ENCODE results near the gene VPS72. TPM values are rescaled to one million over a fixed set of nuclear protein-coding genes. Genes with fewer than 3 reads are reported as not detected.

VPS72 gene
- total RNA-seq, 2 experiments from 2014 or later, result 77.1 to 77.8 TPM

GRCh38 chr1:151133018-151133806, 56.8 kb downstream of the VPS72 start:
- ChIA-PET CTCF (interaction anchor here (0.6 to 2.3 kb wide), 5 partner anchors 18 to 131 kb away, joined by 3 to 8 read pairs (median 3); partner anchors contain the start of gene TNFAIP8L2), POLR2A (interaction anchor here (0.6 kb wide), 1 partner anchor 583 kb away, joined by 5 read pairs; no protein-coding TSS in a partner anchor)
- no peak overlapping the region for H3K27ac Mint-ChIP-seq
- H3K9me3 Mint-ChIP-seq (ENCODE audit: low read depth), result no peaks in the 10 kb centered on the region
- H3K36me3 Mint-ChIP-seq (ENCODE audit: low read depth), result no peaks in the 10 kb centered on the region
- no peak for DNase-seq
- no peak for ATAC-seq
- intact Hi-C loops (cut with DNase I, micrococcal nuclease), result no loop called here
- peaks cover 14% of the 10 kb centered on the region for H3K4me1 Mint-ChIP-seq
- no peaks in the 10 kb centered on the region for H3K27me3 Mint-ChIP-seq
- H3K4me3 Mint-ChIP-seq, result no peak overlapping the region

- H3K9me3 Mint-ChIP-seq (ENCODE audit: low read depth), result no peaks in the 10 kb centered on the region
- H3K4me1 Mint-ChIP-seq, result peaks cover 14% of the 10 kb centered on the region
- DNase-seq (no peak), ATAC-seq (no peak)
- intact Hi-C loops (cut with DNase I, micrococcal nuclease), result no loop called here
- H3K27ac Mint-ChIP-seq, result no peak overlapping the region
- H3K36me3 Mint-ChIP-seq (ENCODE audit: low read depth), result no peaks in the 10 kb centered on the region
- POLR2A ChIA-PET, result no interaction called here
- CTCF ChIA-PET, result interaction anchor here (0.7 kb wide), 1 partner anchor 215 kb away, joined by 5 read pairs; no protein-coding TSS in a partner anchor
- no peaks in the 10 kb centered on the region for H3K27me3 Mint-ChIP-seq
- peak overlapping the region; percentile 68 for H3K4me3 Mint-ChIP-seq
Observed at GRCh38 chr1:151132335-151133017, 57.5 kb downstream of the VPS72 start.

GRCh38 chr1:151131701-151132334, 58.2 kb downstream of the VPS72 start:
- POLR2A ChIA-PET, result interaction anchor here (0.5 to 1.6 kb wide), 12 partner anchors 10 to 440 kb away, joined by 3 to 7 read pairs (median 4); partner anchors contain the start of genes PSMD4, TNFAIP8L2 and VPS72
- ATAC-seq (no peak), DNase-seq (peak; percentile 16)
- no peaks in the 10 kb centered on the region for H3K27me3 Mint-ChIP-seq
- peaks cover 14% of the 10 kb centered on the region for H3K4me1 Mint-ChIP-seq
- CTCF ChIA-PET, result interaction anchor here (0.6 to 2.5 kb wide), 21 partner anchors 10 to 714 kb away, joined by 3 to 17 read pairs (median 3); partner anchors contain the start of genes C1orf56, MINDY1 and TNFAIP8L2
- intact Hi-C loops (cut with DNase I, micrococcal nuclease), result loop anchor here in 1 of 2 experiments (1.0 kb wide), 2 partner anchors 14 to 24 kb away; partner anchors contain the start of genes SEMA6C and TNFAIP8L2
- peak overlapping the region; percentile 68 for H3K4me3 Mint-ChIP-seq
- H3K27ac Mint-ChIP-seq, result peak overlapping the region; percentile 64
- H3K9me3 Mint-ChIP-seq (ENCODE audit: low read depth), result no peaks in the 10 kb centered on the region
- no peaks in the 10 kb centered on the region for H3K36me3 Mint-ChIP-seq (ENCODE audit: low read depth)

GRCh38 chr1:151130987-151131586, 58.9 kb downstream of the VPS72 start:
- intact Hi-C loops (cut with DNase I, micrococcal nuclease), result loop anchor here in 1 of 2 experiments (1.0 kb wide), 2 partner anchors 15 to 25 kb away; partner anchors contain the start of genes SEMA6C and TNFAIP8L2
- H3K4me3 Mint-ChIP-seq, result peak overlapping the region; percentile 68
- no peaks in the 10 kb centered on the region for H3K9me3 Mint-ChIP-seq (ENCODE audit: low read depth)
- POLR2A ChIA-PET, result interaction anchor here (0.5 to 1.6 kb wide), 12 partner anchors 11 to 439 kb away, joined by 3 to 7 read pairs (median 4); partner anchors contain the start of genes PSMD4, TNFAIP8L2 and VPS72
- peak overlapping the region; percentile 76 for H3K27ac Mint-ChIP-seq
- H3K36me3 Mint-ChIP-seq (ENCODE audit: low read depth), result no peaks in the 10 kb centered on the region
- peak; percentile 100 for ATAC-seq
- DNase-seq, result peak; percentile 93
- H3K4me1 Mint-ChIP-seq, result peaks cover 14% of the 10 kb centered on the region
- H3K27me3 Mint-ChIP-seq, result no peaks in the 10 kb centered on the region
- CTCF ChIA-PET, result interaction anchor here (0.6 to 2.5 kb wide), 21 partner anchors 9 to 715 kb away, joined by 3 to 17 read pairs (median 3); partner anchors contain the start of genes C1orf56, MINDY1 and TNFAIP8L2

GRCh38 chr1:151128800-151129199, 61.2 kb downstream of the VPS72 start:
- ChIA-PET CTCF (interaction anchor here (0.8 kb wide), 1 partner anchor 53 kb away, joined by 3 read pairs; no protein-coding TSS in a partner anchor), POLR2A (no interaction called here)
- no peak overlapping the region for H3K27ac Mint-ChIP-seq
- H3K4me1 Mint-ChIP-seq, result peaks cover 16% of the 10 kb centered on the region
- DNase-seq, result no peak
- no peaks in the 10 kb centered on the region for H3K36me3 Mint-ChIP-seq (ENCODE audit: low read depth)
- no peaks in the 10 kb centered on the region for H3K27me3 Mint-ChIP-seq
- no peak for ATAC-seq
- H3K9me3 Mint-ChIP-seq (ENCODE audit: low read depth), result no peaks in the 10 kb centered on the region
- no peak overlapping the region for H3K4me3 Mint-ChIP-seq
- intact Hi-C loops (cut with DNase I, micrococcal nuclease), result no loop called here

Other genes starting within 250 kb of the VPS72 start
- gene CERS2, start 215.4 kb downstream of the VPS72 start, total RNA-seq, result 100 to 1,000 TPM; 134 to 151 TPM
- under 1 TPM; 0.27 to 0.28 TPM for gene ANXA9, start 207.9 kb downstream of the VPS72 start, total RNA-seq
- 10 to 100 TPM; 16.2 to 20.3 TPM for gene MINDY1, start 183.3 kb downstream of the VPS72 start, total RNA-seq
- 10 to 100 TPM; 13.6 to 18.6 TPM for gene PRUNE1, start 181.7 kb downstream of the VPS72 start, total RNA-seq
- gene BNIPL, start 153.6 kb downstream of the VPS72 start, total RNA-seq, result 1 to 10 TPM in 1 of 2 experiments, under 1 TPM in 1; 0.98 to 1.6 TPM
- 1 to 10 TPM; 1.3 to 1.5 TPM for gene C1orf56, start 142.4 kb downstream of the VPS72 start, total RNA-seq
- gene CDC42SE1, start 130.6 kb downstream of the VPS72 start, total RNA-seq, result 100 to 1,000 TPM in 1 of 2 experiments, 10 to 100 TPM in 1; 95.4 to 101 TPM
- gene MLLT11, start 129.8 kb downstream of the VPS72 start, total RNA-seq, result 1 to 10 TPM; 3.3 to 4.4 TPM
- gene GABPB2, start 119.4 kb downstream of the VPS72 start, total RNA-seq, result 10 to 100 TPM; 16.6 to 19.2 TPM
- gene SEMA6C, start 43.6 kb downstream of the VPS72 start, total RNA-seq, result 1 to 10 TPM; 3.2 to 3.5 TPM
- 10 to 100 TPM; 18.4 to 19.2 TPM for gene TNFAIP8L2, start 33.5 kb downstream of the VPS72 start, total RNA-seq
- gene LYSMD1, start 24.3 kb downstream of the VPS72 start, total RNA-seq, result 1 to 10 TPM; 4.3 to 5.1 TPM
- 10 to 100 TPM; 64.3 to 90.8 TPM for gene SCNM1, start 24.1 kb downstream of the VPS72 start, total RNA-seq
- gene TMOD4, start 14.2 kb downstream of the VPS72 start, total RNA-seq, result 1 to 10 TPM in 1 of 2 experiments, under 1 TPM in 1; 0.69 to 2.3 TPM
- 10 to 100 TPM; 74.5 to 85.1 TPM for gene PIP5K1A, start 8.4 kb upstream of the VPS72 start, total RNA-seq
- gene PSMD4, start 64.5 kb upstream of the VPS72 start, total RNA-seq, result 100 to 1,000 TPM; 187 to 243 TPM
- gene ZNF687, start 92.1 kb upstream of the VPS72 start, total RNA-seq, result 10 to 100 TPM; 27.2 to 30.1 TPM
- gene PI4KB, start 137.2 kb upstream of the VPS72 start, total RNA-seq, result 10 to 100 TPM; 53.0 to 54.5 TPM
- 10 to 100 TPM; 47.6 to 50.4 TPM for gene RFX5, start 157.1 kb upstream of the VPS72 start, total RNA-seq
- not detected for gene SELENBP1, start 182.5 kb upstream of the VPS72 start, total RNA-seq
- 100 to 1,000 TPM; 315 to 351 TPM for gene PSMB4, start 209.4 kb upstream of the VPS72 start, total RNA-seq

All from activated CD4-positive, alpha-beta T cell treated with anti-CD3 and anti-CD28 coated beads for 36 hours (primary cell).